GM19395 (cell line): ENCODE measurements around the gene AICDA.
"Not testable (repeated sequence)": the region's sequence is repeated elsewhere in the genome, so short reads cannot be mapped to it uniquely, and the experiment has no call there.

ENCODE experiments used
- ATAC-seq: cut with Tn5 transposase; IDR thresholded peaks from one replicate; pipeline ENCODE4 v1.9.1; 2021; ENCODE audit warnings: mild to moderate bottlenecking, moderate library complexity; ENCODE audit not compliant: unreplicated experiment

AICDA gene

DNA sequence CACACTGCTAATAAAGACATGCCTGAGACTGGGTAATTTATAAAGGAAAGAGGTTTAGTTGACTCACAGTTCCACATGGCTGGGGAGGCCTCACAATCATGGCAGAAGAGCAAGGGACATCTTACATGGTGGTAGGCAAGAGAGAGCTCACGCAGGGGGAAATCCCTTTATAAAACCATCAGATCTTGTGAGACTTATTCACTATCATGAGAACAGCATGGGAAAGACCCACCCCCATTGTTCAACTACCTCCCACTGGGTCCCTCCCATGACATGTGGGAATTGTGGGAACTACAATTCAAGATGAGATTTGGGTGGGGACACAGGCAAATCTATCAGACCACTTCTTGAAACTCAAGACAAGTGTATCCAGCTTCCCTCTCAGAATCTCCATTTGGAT, 1.2 kb upstream of the AICDA start:
- not testable (repeated sequence) for ATAC-seq

DNA sequence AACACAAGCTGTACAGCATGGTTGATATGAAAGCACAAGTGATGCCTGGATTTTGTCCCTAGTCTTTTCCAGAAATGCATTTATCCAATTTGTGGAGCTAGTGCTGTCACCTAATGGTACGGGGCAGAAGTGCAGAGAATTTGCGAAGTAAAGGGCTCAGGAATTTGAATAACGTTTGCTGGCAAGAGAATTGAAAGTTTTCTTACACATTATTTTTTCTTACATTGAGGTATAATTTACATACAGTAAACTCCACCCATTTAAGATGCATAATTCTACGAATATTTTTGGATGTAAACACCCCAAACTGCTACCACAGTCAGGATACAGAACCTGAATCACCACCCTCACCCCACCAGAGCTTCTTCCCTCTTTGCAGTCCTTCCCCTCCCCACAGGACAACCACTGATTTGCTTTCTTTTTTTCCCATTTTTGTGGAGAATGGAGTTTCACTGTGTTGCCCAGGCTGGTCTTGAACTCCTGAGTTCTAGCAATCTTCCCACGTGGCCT, 3.5 kb downstream of the AICDA start:
- ATAC-seq = no peak

DNA sequence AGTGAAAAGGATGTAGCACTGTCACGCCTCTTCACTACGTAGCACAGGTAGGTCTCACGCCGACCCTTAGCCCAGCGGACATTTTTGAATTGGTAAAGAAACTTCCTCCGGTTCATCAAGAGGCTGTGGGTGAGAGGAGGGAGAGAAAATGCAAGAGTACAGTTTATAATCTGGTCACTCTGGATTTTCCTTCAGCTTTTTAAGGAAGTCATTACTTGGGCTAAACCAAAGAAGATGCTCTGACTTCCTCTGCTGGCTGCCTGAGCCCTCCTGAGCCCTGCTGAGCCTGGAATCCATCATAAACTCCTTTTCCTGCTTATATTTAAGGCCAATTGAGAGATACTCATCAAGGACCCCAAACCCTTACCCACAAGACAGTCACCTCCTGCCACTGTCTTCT, 5.8 kb downstream of the AICDA start:
- ATAC-seq = no peak

DNA sequence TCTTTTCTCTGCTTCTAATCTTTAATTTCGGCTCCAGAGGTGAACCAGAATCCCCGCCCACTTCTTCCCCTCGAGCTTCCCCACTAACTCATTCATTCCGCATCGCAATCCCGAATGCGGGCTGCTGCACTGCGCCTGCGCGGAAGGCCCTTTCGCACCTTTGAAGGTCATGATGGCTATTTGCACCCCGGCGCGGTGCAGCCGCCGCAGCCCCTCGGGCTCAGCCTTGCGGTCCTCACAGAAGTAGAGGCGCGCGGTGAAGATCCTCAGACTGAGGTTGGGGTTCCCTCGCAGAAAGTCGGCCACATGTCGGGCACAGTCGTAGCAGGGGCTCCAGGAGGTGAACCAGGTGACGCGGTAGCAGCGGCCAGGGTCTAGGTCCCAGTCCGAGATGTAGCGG, 7.6 kb downstream of the AICDA start:
- no peak for ATAC-seq

DNA sequence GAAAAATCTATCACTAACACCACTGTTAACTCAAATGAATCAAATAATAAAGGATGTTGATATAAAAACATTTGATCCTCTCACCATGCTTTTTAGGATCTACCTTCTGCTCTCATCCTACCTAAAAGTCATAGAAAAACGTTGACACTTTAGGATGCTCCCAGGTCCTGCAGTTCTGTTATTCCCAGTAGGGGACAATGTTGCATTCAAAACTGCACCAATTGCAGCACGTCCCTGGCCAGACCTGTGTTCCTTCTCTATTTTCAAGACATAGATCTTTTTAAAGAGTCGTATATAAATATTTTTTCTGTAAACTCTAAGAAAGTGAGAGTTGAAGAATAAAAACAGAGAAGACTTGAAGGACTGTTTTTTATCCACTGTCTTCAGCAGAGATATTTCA, 8.8 kb downstream of the AICDA start:
- no peak for ATAC-seq

DNA sequence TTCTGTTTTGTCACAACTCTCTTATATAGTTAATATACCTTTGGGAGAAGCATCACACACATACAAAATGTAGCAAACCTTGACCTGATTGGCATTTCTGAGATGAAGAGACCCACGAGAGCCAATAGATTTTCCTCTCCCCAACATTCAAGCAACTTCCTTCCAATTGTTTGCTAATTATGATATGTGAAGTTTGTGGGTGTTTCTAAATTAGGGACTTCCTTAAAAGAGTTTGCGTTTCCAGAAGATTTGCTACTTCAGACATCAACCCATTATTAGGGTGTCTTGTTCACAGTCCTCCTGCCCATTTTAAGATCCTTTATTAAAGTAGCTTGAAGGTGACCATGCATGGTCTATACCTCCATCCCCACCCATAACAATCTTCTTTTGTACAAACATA, 9.4 kb downstream of the AICDA start:
- no peak for ATAC-seq

DNA sequence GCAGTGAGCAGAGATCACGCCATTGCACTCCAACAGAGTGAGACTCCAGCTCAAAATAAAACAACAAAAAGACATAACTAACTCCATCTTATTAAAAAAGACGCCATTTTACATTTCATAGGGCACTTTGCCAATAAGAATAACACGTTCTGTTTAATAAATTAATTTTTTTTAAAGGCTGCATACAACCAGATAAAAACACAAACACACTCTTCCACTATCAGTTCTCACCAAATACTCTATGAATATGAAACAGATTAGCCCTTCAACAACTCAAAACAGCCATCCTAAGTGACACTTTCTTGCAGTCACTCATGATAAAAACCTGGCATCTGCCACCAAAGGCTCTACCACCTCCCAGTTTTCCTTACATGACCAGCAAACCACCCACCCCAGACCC, 16.1 kb downstream of the AICDA start:
- ATAC-seq = no peak

DNA sequence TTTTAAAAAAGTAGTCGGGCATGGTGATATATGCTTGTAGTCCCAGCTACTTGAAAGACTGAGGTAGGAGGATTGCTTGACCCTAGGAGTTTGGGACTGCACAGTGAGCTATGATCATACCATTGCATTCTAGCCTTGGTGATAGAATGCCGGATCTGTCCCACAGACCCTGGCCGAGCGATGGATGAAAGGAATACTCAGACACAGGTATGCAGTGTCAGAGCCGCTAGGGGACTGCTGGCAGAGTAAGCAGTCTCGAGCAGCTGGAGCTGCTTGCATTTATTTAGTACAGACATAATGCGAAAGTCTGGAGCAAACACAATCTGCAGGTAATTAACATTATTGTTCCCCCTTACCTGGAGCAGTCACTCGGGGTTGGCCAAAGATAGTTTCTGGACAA, 18.6 kb downstream of the AICDA start:
- ATAC-seq = no peak

DNA sequence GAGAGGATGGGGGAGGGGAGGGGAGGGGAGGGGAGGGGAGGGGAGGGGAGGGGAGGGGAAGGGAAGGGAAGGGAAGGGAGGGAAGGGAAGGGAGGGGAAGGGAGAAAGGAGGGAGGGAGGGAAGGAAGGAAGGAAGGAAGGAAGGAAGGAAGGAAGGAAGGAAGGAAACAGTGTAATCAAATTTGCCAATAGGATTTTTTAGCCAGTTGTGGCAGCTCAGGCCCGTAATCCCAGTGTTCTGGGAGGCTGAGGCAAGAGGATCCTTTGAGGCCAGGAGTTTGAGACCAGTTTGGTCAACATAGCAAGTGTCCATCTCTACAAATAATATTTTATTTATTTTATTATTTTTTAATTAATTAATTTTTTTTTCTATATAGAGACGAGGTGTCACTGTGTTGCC, 19.4 kb downstream of the AICDA start:
- no peak for ATAC-seq

DNA sequence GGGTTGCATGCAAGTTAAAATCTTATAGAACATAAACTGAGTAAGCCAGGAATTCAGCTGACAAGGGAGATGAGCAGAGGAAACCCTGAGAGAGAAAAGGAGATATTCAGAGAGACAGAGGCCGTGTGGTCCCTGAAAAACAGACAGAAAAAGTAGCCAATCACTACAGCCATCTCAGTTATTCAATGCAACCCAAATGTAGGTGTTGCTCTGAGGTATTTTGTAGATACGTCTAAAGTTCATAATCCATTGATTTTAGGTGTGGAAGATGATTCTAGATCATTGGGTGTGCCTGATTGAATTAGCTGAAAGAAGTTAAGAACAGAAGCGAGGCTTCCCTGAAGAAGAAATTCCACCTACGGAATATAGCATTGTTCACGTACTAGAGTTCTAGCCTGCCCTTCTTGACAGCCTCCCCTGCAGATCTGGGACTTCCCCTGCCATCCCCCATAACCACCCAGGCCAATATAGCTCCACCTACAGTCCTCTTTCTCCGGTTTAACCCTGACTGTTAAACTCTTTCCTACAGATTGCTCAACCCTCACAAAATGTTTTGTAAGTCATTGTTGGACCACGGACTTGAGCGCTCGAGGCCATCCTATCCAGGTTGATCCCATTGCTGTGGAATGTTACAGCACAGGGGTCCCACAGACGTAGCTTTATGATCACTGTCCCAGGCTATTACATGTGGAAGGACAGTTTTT, 21.7 kb downstream of the AICDA start:
- peak; percentile 82 for ATAC-seq

DNA sequence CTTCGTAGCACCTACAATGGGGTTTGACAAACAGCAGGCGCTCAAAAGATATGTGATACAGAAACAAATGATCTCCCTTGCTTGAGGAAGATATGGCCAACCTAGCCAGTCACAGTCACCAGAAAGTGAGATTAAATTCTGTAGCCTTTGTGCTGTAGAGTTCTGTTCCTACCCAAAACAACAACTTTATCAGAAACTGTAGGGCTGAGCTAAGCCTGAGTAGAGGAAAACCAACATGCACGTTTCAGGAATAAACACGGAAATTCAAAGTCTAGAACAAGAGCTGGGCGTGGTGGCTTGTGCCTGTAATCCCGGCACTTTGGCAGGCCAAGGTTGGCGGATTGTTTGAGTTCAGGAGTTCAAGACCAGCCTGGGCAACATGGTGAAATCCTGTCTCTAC, 23.0 kb downstream of the AICDA start:
- no peak for ATAC-seq

DNA sequence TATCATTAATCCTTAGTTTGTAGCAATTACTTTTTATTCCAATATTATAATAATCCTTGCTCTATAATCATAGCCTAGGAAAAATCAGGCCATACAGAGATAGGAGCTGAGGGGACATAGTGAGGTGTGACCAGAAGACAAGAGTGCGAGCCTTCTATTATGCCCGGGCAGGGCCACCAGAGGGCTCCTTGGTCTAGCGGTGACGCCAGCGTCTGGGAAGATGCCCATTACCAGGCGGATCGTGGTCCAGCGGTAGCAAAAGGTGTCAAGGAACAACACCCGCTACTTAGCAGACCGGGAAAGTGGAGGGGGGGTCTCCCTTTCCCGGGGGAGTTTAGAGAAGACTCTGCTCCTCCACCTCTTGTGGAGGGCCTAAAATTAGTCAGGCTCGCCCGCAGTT, 28.2 kb downstream of the AICDA start:
- not testable (repeated sequence) for ATAC-seq

DNA sequence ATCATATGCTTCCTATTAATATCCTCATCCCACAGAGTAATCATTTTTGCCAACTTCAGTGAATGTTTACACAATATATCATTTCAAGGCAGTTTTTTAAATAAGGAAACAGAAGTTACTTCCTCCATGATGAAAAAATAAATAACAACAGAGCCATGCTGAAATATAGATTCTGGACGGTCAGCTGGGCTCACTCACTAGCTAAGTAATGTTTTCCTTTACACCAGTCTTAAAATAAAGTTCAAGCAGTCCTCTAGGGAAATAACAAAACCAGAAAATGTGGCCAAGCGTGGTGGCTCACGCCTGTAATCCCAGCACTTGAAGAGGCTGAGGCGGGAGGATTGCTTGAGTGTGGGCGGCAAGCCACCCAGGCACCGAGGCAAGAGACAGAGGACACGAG, 28.7 kb downstream of the AICDA start:
- ATAC-seq = no peak

DNA sequence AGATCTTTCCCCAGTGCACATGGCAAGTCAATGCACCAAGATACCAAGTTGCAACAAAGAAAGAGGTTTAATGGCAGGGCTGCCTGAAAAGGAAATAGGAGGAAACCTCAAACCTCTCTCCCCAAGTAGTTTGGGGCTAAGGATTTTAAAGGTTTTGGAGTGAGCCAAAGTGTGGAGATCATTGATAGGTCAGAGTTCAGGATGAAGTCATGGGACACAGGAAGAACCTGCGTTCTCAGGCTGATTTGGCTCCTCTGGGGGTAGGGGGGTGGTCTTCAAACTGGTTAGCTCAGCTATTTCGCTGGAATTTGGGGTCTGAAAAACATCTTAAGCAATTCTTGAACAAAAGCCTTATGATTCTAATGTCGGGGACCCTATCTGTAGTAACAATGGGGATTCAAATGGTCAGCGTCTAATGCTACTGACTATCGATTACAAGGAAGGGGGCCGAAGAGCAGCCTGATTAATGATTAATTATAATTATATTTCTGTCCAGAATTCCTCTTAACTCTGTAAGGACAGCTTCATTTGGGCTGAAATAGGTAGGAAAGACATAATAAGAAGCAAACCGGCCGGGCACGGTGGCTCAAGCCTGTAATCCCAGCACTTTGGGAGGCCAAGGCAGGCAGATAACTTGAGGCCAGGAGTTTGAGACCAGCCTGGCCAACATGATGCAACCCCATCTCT, 31.4 kb downstream of the AICDA start:
- no peak for ATAC-seq

DNA sequence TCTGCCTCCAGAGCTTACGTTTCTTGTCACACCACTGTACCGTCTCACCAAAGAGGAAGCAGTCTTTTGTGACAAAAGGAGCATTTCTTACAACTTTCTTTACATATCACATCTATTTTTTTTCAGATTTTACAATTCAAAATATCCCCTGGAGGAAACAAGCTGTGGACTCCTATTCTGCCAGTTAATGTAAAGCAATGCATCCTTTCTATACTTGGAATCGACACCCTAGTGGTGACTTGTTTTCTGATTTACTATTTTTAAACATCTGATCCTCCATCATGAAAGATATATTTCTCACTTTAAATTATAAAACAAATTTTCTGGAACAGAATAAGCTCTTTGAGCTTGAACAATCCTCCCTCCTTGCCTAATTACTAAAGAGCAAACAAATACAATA, 34.8 kb downstream of the AICDA start:
- ATAC-seq = no peak

DNA sequence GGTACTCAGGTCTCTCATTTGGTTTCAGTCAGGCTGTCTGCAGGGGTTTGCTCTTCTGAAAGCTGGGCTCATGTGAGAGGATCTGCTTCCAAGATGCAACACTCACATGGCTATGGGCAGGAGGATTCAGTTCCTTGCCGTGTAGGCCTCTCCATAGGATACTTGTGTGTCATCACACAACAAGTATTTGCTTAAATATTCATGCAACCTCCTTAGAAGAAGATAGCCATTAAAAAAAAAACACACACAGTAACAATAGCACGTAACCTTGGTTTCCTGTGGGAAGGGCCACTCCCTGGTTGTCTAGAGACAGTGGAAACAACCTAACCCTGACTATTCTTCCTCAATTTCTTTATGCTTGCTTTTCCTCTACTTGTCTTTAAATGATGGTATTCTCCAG, 40.2 kb downstream of the AICDA start:
- no peak for ATAC-seq

DNA sequence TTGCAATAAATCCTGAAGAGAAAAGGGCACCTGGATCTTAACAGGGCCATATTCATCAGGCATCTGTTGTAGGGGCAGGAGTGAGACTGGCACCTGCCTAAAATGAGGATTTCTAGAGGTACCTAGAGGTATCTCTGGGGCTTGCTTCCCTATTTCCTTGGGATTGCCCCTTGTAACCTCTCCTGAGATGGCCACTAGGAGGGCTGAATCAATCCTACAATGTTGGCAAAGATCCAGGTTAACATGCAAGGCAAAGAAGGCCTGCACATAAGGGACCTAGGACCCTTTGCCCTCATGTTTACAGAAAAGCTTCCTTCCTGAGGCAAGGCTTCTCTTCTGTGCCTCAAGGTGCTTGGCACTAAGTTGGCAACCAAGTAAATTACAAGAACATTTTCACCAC, 46.1 kb downstream of the AICDA start:
- no peak for ATAC-seq

DNA sequence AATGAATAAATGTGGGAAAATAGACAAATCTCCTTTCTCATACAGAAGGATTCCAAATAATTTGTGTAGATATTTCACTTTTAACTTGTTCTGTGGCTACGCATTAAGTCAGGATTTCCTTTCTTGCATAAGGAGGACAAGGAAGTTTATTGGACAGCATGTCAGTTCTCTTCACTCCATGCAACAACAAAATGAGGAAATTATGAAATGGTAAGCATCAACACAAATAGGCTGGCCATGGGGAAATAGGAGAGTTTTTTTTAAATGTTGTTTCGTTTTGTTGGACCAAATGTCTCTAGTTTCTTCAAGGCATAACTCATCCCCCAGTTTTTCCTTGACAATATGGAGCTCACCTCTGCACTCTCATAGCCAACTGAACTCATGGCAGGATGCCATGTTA, 46.6 kb downstream of the AICDA start:
- ATAC-seq = not testable (repeated sequence)

DNA sequence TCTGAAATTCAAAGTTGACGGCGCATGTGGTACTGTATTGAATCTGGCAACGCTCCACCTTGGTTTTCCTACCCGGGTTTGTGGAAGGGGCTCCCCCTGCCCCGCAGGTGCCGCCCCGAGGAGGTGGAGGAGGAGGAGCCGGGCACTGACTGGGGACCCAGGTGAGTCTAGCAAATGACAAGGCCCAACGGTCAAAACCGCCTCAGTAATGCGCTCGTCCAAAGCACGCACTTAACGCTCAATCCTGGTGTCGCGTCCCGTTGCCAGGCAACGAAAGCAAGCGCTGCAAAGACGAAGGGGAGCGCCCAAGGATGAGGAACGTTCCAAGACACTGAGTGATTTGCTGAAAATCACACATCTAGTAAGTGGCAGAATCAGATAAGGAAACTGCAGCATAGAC, 48.0 kb downstream of the AICDA start:
- ATAC-seq = no peak

DNA sequence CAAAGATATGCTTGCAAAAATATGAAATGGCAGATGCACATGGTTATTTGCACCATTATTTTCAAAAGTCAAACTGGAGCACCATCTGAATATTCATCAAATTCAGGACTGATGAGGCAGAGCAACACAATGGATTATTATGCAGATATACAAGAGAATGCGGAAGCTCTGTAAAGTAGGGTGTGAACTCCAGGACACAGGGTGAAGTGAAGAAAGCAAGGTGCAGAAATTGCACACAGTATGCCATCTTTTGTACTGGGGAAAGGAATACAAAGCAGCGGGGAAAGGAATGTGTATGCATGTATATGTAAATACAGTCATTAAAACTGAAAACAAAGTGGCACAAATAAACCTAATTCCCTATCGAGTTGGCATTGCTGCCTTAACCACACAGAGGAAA, 49.3 kb downstream of the AICDA start:
- ATAC-seq = no peak

DNA sequence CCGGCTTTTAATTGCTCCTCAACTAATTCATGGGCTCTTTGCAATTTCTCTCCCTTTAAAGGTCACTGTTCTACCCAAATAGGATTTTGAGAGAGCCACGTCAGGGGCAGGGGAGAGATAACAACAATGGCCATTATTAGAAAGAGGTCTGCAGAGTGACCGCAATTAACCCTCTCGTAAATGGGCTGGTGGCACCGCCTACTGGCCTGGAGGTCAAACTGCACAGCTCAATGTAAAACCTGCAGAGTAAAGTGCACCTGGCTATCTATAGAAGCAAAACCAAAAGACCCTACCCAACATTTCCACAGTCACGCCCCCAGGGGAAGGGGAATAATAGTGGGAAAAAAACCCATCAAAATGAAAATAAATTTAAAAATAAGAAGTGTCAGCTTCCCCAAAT, 50.3 kb downstream of the AICDA start:
- ATAC-seq = no peak

DNA sequence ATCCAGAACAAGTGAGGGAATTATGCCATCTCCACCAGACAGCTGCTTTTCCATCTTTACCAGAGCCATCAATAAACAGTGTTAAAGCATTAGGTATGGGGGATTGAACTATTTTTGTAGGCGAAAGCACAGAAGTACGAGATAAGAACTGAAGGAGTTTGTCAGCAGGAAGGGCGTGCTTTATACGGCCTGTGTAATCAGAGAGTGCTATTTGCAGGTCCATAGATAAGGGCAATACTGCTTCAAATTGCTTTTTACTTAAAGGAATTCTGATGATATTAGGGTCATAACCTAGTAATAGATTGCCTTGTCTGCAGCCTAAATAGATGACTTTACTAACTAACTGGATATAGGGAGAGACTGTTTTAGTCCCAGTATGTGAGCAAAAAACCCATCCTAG, 51.6 kb downstream of the AICDA start:
- no peak for ATAC-seq

DNA sequence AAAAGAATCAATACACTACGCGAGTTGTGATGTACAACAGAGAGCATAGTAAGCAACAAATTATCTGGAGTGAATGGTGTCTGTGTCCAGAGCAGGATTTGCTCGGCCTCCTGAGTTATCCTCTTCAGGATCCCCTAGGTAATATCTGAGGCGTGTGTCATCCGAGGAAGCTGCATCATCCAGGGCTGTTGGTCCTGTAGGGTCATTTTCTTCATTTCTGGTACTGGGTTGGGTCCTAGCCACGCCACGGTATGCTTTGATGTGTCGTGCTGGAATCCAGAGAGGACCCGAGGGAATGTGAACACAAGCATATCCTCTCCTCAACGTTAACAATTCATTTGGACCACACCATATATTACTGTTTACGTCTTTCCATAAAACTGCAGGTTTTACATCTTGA, 53.0 kb downstream of the AICDA start:
- no peak for ATAC-seq
